Hepatocyte (in vitro differentiated cells): Measurements from ENCODE around the gene EGFL7. TPM values are rescaled to one million over a fixed set of nuclear protein-coding genes. Genes with fewer than 3 reads are reported as not detected.

ENCODE experiments used
- DNase-seq: peaks from one replicate; pipeline ENCODE4 v3.0.0-alpha.2; 2016; ENCODE audit warnings: low spot score
- H2AFZ ChIP-seq: fragments of 200-600 bp; sonication (generic); 2 replicates; pipeline ENCODE4 v1.6.0; 2016; ENCODE audit warnings: antibody characterized with exemption, mild to moderate bottlenecking
- H3K27ac ChIP-seq: fragments of 200-600 bp; sonication (generic); 2 replicates; pipeline ENCODE4 v1.5.1; 2016; ENCODE audit warnings: mild to moderate bottlenecking
- H3K27me3 ChIP-seq: fragments of 200-600 bp; sonication (generic); 2 replicates; pipeline ENCODE4 v1.6.1; 2016
- H3K36me3 ChIP-seq: fragments of 200-600 bp; sonication (generic); replicated peaks from 2 replicates; pipeline ENCODE4 v1.5.1; 2016; ENCODE audit warnings: low read depth; ENCODE audit not compliant: insufficient read depth
- H3K4me1 ChIP-seq: fragments of 200-600 bp; sonication (generic); 2 replicates; pipeline ENCODE4 v1.5.1; 2016; ENCODE audit warnings: mild to moderate bottlenecking, moderate library complexity; ENCODE audit not compliant: insufficient read depth
- H3K4me2 ChIP-seq: fragments of 200-600 bp; sonication (generic); 2 replicates; pipeline ENCODE4 v1.6.0; 2016
- H3K4me3 ChIP-seq: fragments of 200-600 bp; sonication (generic); 2 replicates; pipeline ENCODE4 v1.5.1; 2016; ENCODE audit warnings: mild to moderate bottlenecking
- H3K79me2 ChIP-seq: fragments of 200-600 bp; sonication (generic); 2 replicates; pipeline ENCODE4 v1.6.0; 2017; ENCODE audit warnings: mild to moderate bottlenecking
- H3K9me2 ChIP-seq: fragments of 200-600 bp; sonication (generic); replicated peaks from 2 replicates; pipeline ENCODE4 v1.6.0; 2017; ENCODE audit warnings: mild to moderate bottlenecking; ENCODE audit not compliant: insufficient read depth
- H3K9me3 ChIP-seq: fragments of 200-600 bp; sonication (generic); 2 replicates; pipeline ENCODE4 v1.5.1; 2016; ENCODE audit warnings: low read depth, mild to moderate bottlenecking
- H4K20me1 ChIP-seq: fragments of 200-600 bp; sonication (generic); 2 replicates; pipeline ENCODE4 v1.6.0; 2016; ENCODE audit warnings: mild to moderate bottlenecking; ENCODE audit not compliant: insufficient read depth, poor library complexity, severe bottlenecking
- EZH2 ChIP-seq: fragments of 200-600 bp; sonication (generic); IDR thresholded peaks from 2 replicates; pipeline ENCODE4 v1.6.1; 2016; ENCODE audit warnings: antibody characterized with exemption, mild to moderate bottlenecking, borderline replicate concordance
- EZH2phosphoT487 ChIP-seq: fragments of 200-600 bp; sonication (generic); IDR thresholded peaks from one replicate; pipeline ENCODE4 v1.6.1; 2018; ENCODE audit warnings: antibody characterized with exemption, mild to moderate bottlenecking, low read depth, moderate library complexity; ENCODE audit not compliant: unreplicated experiment, severe bottlenecking
- WGBS: methylation state at CpG from one replicate; pipeline ENCODE4 v1.1.6; 2016; ENCODE audit warnings: low lambda C conversion rate; ENCODE audit errors: missing lambda C conversion rate; 5-methylcytosine and 5-hydroxymethylcytosine counted together
- polyA plus RNA-seq: library from polyadenylated mRNA; unstranded; fragments of >200 nt; fragmentation: Nextera tagmentation; extraction: Ambion mirVana; gene quantifications from 2 replicates; pipeline ENCODE4 v1.2.1, GENCODE V29; 2016
- total RNA-seq: library from RNA; depleted of rRNA; stranded (reverse); fragments of >200 nt; gene quantifications from 2 replicates; pipeline ENCODE4 v1.2.3, GENCODE V29; 2014
- TF ChIP-seq, protein P1 (sequence below): fragments of 200-600 bp; sonication (generic); IDR thresholded peaks from 2 replicates; pipeline ENCODE4 v1.5.1; 2016; ENCODE audit warnings: antibody characterized with exemption, mild to moderate bottlenecking; ENCODE audit not compliant: poor library complexity

EGFL7 gene
- total RNA-seq, result 50.0 and 52.9 TPM in 2 replicates
- polyA plus RNA-seq, result 82.5 and 82.6 TPM in 2 replicates

DNA sequence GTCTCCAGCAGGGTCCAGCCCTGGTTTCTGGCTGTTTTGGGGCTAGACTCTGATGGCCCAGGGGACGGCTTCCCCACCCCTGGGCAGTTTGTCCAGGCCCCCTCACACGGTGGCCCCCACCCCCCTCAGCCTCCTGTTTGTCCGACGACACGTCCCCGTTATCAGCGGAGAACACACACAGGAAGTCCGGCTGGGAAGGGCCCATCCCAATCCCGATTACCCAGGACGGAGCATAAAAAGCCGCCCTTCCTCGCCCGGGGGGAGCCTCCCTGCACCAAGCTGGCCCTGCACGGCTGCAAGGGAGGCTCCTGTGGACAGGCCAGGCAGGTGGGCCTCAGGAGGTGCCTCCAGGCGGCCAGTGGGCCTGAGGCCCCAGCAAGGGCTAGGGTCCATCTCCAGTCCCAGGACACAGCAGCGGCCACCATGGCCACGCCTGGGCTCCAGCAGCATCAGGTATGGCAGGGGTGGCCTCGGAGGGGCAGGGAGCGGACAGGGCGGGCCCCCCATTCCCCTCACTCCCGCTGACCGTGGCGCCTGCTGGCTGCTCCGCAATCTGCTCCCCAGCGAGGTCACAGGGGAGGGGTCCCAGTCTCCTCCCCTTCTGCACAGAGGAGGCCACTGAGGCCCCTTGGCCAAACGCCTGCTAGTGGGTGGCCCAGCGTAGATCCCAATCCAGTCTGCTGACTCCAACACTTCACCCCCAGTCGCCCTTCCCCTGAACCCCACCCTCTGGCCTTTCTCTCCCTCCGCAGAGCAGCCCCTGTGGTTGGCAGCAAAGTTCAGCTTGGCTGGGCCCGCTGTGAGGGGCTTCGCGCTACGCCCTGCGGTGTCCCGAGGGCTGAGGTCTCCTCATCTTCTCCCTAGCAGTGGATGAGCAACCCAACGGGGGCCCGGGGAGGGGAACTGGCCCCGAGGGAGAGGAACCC, at the start of gene EGFL7:
EGFL7 (plus strand) TSS at position 261 of the 926 bp plus-strand sequence. CDS start 5,367 bp downstream, outside the sequence.
- H3K27ac ChIP-seq, result no peak within 1 kb of the TSS
- no peak within 1 kb of the TSS for H3K4me2 ChIP-seq
- no peaks in the 10 kb centered on the region for H3K27me3 ChIP-seq
- H3K36me3 ChIP-seq, result no peaks in the 10 kb centered on the region
- WGBS, result 81% methylated on average over 31 of the region's 38 CpGs
- no peaks in the 10 kb centered on the region for H3K4me1 ChIP-seq
- no peaks in the 10 kb centered on the region for H3K79me2 ChIP-seq
- no peak for DNase-seq
- no peak within 1 kb of the TSS for H3K4me3 ChIP-seq
- H4K20me1 ChIP-seq, result no peaks in the 10 kb centered on the region
- H3K9me3 ChIP-seq, result no peaks in the 10 kb centered on the region
- H2AFZ ChIP-seq, result no peak within 1 kb of the TSS
- TF ChIP-seq EZH2phosphoT487 (no peak), EZH2 (no peak)
- TF ChIP-seq, protein P1, sequence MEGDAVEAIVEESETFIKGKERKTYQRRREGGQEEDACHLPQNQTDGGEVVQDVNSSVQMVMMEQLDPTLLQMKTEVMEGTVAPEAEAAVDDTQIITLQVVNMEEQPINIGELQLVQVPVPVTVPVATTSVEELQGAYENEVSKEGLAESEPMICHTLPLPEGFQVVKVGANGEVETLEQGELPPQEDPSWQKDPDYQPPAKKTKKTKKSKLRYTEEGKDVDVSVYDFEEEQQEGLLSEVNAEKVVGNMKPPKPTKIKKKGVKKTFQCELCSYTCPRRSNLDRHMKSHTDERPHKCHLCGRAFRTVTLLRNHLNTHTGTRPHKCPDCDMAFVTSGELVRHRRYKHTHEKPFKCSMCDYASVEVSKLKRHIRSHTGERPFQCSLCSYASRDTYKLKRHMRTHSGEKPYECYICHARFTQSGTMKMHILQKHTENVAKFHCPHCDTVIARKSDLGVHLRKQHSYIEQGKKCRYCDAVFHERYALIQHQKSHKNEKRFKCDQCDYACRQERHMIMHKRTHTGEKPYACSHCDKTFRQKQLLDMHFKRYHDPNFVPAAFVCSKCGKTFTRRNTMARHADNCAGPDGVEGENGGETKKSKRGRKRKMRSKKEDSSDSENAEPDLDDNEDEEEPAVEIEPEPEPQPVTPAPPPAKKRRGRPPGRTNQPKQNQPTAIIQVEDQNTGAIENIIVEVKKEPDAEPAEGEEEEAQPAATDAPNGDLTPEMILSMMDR, result no peak
- H3K9me2 ChIP-seq, result no peaks in the 10 kb centered on the region

DNA sequence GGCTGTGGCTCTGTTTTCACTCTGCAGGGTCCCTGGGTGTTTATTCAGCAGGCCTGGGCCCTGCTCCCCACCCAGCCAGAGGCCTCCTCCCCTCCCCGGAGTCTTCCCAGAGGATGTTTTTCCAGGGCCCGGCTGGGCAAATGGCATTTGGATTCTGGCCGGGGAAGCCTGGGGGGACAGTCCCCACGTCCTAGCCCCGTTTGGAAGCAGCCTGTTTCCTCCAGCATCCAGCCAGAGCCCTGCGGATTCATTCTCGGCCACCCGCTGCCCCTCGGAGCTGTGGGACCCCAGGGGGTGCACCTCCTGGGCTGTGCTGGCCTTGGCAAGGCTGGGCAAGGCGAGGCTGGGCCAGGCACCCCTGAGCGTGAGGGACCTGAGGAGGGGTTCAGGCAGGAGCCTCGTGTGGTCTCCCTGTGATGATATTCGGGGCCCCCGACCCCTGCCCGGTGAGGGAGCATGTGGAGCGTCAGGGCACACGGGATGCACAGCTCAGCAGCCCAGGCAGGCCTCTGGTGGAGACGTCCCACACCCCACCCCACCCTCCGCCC, 48.8 kb upstream of the EGFL7 start:
- no peaks in the 10 kb centered on the region for H3K9me2 ChIP-seq
- WGBS, result 71% methylated on average over 18 of the region's 19 CpGs
- no peaks in the 10 kb centered on the region for H3K36me3 ChIP-seq
- no peak for DNase-seq
- H3K9me3 ChIP-seq, result no peaks in the 10 kb centered on the region
- H3K79me2 ChIP-seq, result no peaks in the 10 kb centered on the region
- H3K27me3 ChIP-seq, result no peaks in the 10 kb centered on the region
- no peak overlapping the region for H3K4me3 ChIP-seq
- no peak overlapping the region for H3K4me2 ChIP-seq
- H3K27ac ChIP-seq, result no peak overlapping the region
- no peak overlapping the region for H2AFZ ChIP-seq
- no peak for TF ChIP-seq EZH2
- TF ChIP-seq, protein P1, result no peak
- TF ChIP-seq EZH2phosphoT487, result no peak
- H4K20me1 ChIP-seq, result no peaks in the 10 kb centered on the region
- peaks cover 11% of the 10 kb centered on the region for H3K4me1 ChIP-seq

DNA sequence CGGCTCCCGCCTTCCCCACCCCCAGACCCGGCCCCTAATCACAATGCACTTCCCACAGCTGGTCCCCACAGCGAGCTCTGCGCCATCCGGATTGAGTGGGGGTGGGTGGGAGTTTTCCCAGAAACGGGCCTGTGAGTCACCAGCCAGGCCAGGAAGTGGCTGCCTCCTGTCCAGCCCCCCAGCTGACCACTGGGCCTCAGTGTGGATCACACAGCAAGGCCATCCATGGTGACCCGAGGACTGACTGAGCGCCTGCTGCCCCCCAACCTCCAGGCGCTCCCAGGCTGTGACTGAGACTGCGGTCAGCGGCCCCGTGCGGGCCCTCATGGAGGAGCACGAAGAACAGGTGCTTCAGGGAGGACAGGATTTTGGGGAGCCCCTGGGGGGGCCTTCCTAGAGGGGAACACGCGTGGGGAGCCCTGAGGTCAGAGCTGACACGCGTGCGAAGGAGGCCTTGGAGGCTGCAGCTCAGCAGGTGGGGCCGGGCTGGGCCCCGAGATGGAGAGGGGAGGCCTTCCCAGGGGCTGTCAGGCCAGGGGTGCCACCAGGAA, 48.3 kb upstream of the EGFL7 start:
- Histone ChIP-seq H3K79me2 (no peaks in the 10 kb centered on the region), H4K20me1 (no peaks in the 10 kb centered on the region), H3K27ac (no peak overlapping the region), H3K9me2 (no peaks in the 10 kb centered on the region), H3K4me1 (peaks cover 11% of the 10 kb centered on the region), H2AFZ (no peak overlapping the region), H3K9me3 (no peaks in the 10 kb centered on the region), H3K36me3 (no peaks in the 10 kb centered on the region), H3K27me3 (no peaks in the 10 kb centered on the region), H3K4me3 (no peak overlapping the region), H3K4me2 (no peak overlapping the region)
- WGBS, result 73% methylated on average over 21 of the region's 22 CpGs
- TF ChIP-seq, protein P1, result no peak
- TF ChIP-seq EZH2, result no peak
- TF ChIP-seq EZH2phosphoT487, result no peak
- no peak for DNase-seq
